ENCODE results near the gene L3MBTL4. TPM values are rescaled to one million over a fixed set of nuclear protein-coding genes. Genes with fewer than 3 reads are reported as not detected.

L3MBTL4 gene
- total RNA-seq, 1 donor from 2014 or later, result 17.5 TPM

DNA sequence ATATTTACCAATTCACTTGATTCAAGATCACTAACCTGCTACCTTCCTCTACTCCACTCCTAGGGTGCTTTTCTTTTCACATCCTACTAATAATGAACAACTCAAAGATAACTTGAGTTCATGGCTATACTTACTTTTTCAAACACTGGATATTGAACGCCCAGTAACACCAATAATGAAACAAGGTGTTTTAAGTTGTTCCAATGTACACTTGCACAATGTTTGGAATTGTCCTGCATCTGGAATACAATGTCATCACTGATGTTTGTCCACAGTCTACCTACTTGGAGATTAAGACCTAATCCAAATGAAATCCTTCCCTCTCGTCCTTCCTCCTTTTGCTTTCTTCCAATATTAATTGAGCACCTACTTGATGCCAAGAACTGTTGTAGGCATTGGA is 301.1 kb downstream of the L3MBTL4 start:
- Mint-ChIP-seq H3K27me3 (ENCODE audit: low read depth) (no peaks in the 10 kb centered on the region), H3K4me3 (no peak overlapping the region), H3K36me3 (no peaks in the 10 kb centered on the region), H3K27ac (no peak overlapping the region), H3K4me1 (no peaks in the 10 kb centered on the region), H3K9me3 (no peaks in the 10 kb centered on the region)
- DNase-seq (ENCODE audit: low spot score in 2 of 2, unreplicated experiment in 2 of 2), result no peak
- TF ChIP-seq, protein P1, sequence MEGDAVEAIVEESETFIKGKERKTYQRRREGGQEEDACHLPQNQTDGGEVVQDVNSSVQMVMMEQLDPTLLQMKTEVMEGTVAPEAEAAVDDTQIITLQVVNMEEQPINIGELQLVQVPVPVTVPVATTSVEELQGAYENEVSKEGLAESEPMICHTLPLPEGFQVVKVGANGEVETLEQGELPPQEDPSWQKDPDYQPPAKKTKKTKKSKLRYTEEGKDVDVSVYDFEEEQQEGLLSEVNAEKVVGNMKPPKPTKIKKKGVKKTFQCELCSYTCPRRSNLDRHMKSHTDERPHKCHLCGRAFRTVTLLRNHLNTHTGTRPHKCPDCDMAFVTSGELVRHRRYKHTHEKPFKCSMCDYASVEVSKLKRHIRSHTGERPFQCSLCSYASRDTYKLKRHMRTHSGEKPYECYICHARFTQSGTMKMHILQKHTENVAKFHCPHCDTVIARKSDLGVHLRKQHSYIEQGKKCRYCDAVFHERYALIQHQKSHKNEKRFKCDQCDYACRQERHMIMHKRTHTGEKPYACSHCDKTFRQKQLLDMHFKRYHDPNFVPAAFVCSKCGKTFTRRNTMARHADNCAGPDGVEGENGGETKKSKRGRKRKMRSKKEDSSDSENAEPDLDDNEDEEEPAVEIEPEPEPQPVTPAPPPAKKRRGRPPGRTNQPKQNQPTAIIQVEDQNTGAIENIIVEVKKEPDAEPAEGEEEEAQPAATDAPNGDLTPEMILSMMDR (IDR thresholded peaks at IDR 0.05; ENCODE audit: unreplicated experiment), result no peak

DNA sequence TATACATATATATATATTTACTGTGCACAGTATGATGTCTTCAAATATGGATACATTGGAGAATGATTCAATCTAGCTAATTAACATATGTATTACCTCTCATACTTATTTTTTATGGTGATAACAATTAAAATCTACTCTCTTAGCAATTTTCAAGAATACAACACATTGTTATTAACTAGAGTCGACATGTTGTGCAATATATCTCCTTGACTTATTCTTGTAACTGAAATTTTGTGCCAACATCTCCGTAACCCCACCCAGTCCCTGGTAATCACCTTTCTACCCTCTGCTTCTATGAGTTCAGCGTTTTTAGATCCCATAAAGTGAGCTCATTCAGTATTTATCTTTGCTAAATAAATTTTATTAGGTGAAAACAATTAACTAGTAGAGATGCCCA is 303.0 kb downstream of the L3MBTL4 start:
- no peak for DNase-seq (ENCODE audit: low spot score in 2 of 2, unreplicated experiment in 2 of 2)
- no peaks in the 10 kb centered on the region for H3K36me3 Mint-ChIP-seq
- H3K4me1 Mint-ChIP-seq, result no peaks in the 10 kb centered on the region
- H3K27ac Mint-ChIP-seq, result no peak overlapping the region
- no peaks in the 10 kb centered on the region for H3K9me3 Mint-ChIP-seq
- no peak overlapping the region for H3K4me3 Mint-ChIP-seq
- no peaks in the 10 kb centered on the region for H3K27me3 Mint-ChIP-seq (ENCODE audit: low read depth)
- TF ChIP-seq, protein P1 (IDR thresholded peaks at IDR 0.05; ENCODE audit: unreplicated experiment), result no peak

DNA sequence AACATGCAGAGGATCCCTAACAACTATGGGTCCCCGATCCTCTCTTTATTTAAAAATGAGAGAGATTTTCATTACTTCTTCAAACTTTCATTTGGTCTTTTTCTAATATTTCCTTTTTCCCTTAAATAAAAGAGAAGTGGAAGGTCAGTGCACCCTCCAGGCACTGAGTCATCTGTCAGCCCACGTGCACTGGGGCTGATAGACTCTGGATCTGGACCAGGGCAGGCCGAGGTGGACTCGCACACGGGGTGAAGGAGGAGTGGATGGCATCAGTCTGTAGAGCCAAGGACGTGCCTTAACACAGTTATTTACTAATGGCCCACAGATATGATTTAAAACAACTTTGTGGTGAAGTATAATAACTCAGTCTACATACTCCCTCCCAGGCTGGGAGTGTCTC is 305.0 kb downstream of the L3MBTL4 start:
- TF ChIP-seq, protein P1 (IDR thresholded peaks at IDR 0.05; ENCODE audit: unreplicated experiment), result no peak
- Mint-ChIP-seq H3K27ac (no peak overlapping the region), H3K36me3 (no peaks in the 10 kb centered on the region), H3K4me3 (no peak overlapping the region), H3K27me3 (ENCODE audit: low read depth) (no peaks in the 10 kb centered on the region), H3K4me1 (peaks cover 2% of the 10 kb centered on the region), H3K9me3 (no peaks in the 10 kb centered on the region)
- no peak for DNase-seq (ENCODE audit: low spot score in 2 of 2, unreplicated experiment in 2 of 2)

DNA sequence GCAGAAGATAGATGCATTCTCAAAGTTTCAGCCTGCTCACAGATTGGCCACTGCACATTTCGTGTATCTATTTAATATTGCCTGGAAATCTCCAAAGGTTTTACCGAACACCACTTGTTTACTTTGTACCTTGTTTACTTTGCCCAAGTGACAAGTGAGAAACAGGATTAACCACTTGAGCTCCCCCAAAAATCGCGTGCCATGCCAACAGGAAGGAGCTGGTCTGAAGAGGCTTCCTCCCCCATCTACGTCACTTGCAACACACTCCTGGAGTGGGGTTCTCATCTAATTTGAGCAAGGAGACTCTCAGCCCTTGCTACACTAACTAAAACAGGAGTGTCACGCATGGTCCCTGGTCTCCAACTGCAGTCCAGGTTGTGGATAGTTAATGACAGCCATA is 306.9 kb downstream of the L3MBTL4 start:
- TF ChIP-seq, protein P1 (IDR thresholded peaks at IDR 0.05; ENCODE audit: unreplicated experiment), result no peak
- no peak overlapping the region for H3K4me3 Mint-ChIP-seq
- no peak overlapping the region for H3K27ac Mint-ChIP-seq
- H3K4me1 Mint-ChIP-seq, result peaks cover 10% of the 10 kb centered on the region
- H3K36me3 Mint-ChIP-seq, result no peaks in the 10 kb centered on the region
- H3K27me3 Mint-ChIP-seq (ENCODE audit: low read depth), result no peaks in the 10 kb centered on the region
- H3K9me3 Mint-ChIP-seq, result no peaks in the 10 kb centered on the region
- DNase-seq (ENCODE audit: low spot score in 2 of 2, unreplicated experiment in 2 of 2), result no peak

DNA sequence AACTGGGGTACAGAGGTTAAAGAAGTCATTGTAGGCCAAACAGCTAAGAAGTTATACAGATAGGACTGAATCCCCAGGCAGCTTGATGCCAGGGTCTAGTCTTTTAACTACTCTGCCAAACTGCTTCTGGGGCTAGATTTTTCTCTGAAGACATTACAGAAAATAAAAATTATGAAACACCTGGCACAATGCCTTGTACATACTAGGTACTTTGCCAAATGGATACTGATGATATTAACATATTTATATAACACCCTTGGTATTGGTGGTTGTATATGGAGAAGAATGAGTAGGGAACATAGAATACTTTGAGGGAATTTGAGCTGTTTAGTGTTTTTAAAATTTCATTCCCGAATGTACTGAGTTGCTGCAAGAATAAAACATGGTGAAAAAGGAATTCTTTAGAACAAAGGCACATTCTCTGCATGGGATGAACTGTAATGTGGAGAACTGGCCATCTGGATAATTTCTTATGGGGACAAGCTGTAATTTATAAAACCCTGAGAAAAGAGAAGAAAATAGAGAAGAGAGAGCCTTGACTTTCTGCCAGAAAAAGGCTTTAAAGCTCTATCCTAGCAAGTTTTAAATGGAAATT is 308.5 kb downstream of the L3MBTL4 start:
- DNase-seq (ENCODE audit: low spot score in 2 of 2, unreplicated experiment in 2 of 2), result no peak
- Mint-ChIP-seq H3K27me3 (ENCODE audit: low read depth) (no peaks in the 10 kb centered on the region), H3K36me3 (no peaks in the 10 kb centered on the region), H3K4me1 (peaks cover 12% of the 10 kb centered on the region), H3K27ac (no peak overlapping the region), H3K9me3 (no peaks in the 10 kb centered on the region), H3K4me3 (no peak overlapping the region)
- TF ChIP-seq, protein P1 (IDR thresholded peaks at IDR 0.05; ENCODE audit: unreplicated experiment), result no peak

DNA sequence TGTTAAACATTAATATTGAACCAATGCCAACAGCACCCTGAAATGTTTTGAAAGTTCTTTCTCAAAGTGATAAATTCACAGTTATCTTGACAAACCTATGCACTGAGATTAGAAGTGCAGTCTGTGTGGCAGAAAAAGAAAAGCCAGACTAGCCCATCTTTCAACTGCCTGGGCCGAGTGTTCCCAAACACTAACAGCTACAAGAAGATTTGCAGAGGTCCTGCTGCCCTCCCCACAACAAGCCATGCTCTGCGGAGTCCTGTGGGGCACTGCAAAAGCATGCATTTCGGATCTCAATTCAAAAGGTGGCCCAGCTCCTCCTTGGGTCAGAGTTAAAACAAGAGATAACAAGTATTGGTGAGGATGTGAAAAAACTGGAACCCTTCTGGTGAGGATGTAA is 311.0 kb downstream of the L3MBTL4 start:
- TF ChIP-seq, protein P1 (IDR thresholded peaks at IDR 0.05; ENCODE audit: unreplicated experiment), result no peak
- Mint-ChIP-seq H3K9me3 (no peaks in the 10 kb centered on the region), H3K27ac (no peak overlapping the region), H3K27me3 (ENCODE audit: low read depth) (no peaks in the 10 kb centered on the region), H3K4me3 (no peak overlapping the region), H3K4me1 (peaks cover 12% of the 10 kb centered on the region), H3K36me3 (no peaks in the 10 kb centered on the region)
- no peak for DNase-seq (ENCODE audit: low spot score in 2 of 2, unreplicated experiment in 2 of 2)
